NB4 (cell line): Measurements from ENCODE around the gene SLC7A8.

Experiments
- POLR2A ChIP-seq: IDR thresholded peaks from 2 replicates; pipeline ENCODE4 v1.6.1; 2011; ENCODE audit warnings: mild to moderate bottlenecking; ENCODE audit not compliant: insufficient read length; ENCODE audit errors: extremely low read depth
- TF ChIP-seq, protein P1 (sequence below): IDR thresholded peaks from one replicate; pipeline ENCODE4 v1.5.1; 2012; ENCODE audit warnings: low read depth, low read length

- TF ChIP-seq, protein P1, sequence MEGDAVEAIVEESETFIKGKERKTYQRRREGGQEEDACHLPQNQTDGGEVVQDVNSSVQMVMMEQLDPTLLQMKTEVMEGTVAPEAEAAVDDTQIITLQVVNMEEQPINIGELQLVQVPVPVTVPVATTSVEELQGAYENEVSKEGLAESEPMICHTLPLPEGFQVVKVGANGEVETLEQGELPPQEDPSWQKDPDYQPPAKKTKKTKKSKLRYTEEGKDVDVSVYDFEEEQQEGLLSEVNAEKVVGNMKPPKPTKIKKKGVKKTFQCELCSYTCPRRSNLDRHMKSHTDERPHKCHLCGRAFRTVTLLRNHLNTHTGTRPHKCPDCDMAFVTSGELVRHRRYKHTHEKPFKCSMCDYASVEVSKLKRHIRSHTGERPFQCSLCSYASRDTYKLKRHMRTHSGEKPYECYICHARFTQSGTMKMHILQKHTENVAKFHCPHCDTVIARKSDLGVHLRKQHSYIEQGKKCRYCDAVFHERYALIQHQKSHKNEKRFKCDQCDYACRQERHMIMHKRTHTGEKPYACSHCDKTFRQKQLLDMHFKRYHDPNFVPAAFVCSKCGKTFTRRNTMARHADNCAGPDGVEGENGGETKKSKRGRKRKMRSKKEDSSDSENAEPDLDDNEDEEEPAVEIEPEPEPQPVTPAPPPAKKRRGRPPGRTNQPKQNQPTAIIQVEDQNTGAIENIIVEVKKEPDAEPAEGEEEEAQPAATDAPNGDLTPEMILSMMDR: no peak
- TF ChIP-seq POLR2A: no peak
These were observed 11.4 kb downstream of the SLC7A8 start for GRCh38 chr14:23172096-23172495.
